OCI-LY7 (cell line): ENCODE results near the gene SPRR2D. TPM values are rescaled to one million over a fixed set of nuclear protein-coding genes. Genes with fewer than 3 reads are reported as not detected.

Experiments used
- BruUV-seq: library from RNA; stranded (reverse); fragments of 400-500 nt; replicated peaks from 2 replicates; lab custom pipeline; 2021; lab: Mats Ljungman, UMichigan
- CTCF ChIA-PET: fragments of 300-600 bp; sonication (Branson Sonifier 250); formaldehyde crosslinking; loops from one replicate; lab custom pipeline; 2022; ENCODE audit warnings: antibody characterized with exemption; ENCODE audit not compliant: unreplicated experiment; lab: Charles Lee
- POLR2A ChIA-PET: fragments of 300-600 bp; sonication (Branson Sonifier 250); formaldehyde crosslinking; loops from one replicate; lab custom pipeline; 2022; ENCODE audit warnings: antibody characterized with exemption; lab: Charles Lee
- DNase-seq: peaks from one replicate; pipeline ENCODE4 v3.0.0-alpha.2; 2015; ENCODE audit warnings: low spot score
- H2AFZ ChIP-seq: fragments of 200-600 bp; sonication (generic), shearing (Covaris generic); 2 replicates; pipeline ENCODE4 v1.6.1; 2014; ENCODE audit warnings: mild to moderate bottlenecking, antibody characterized with exemption, low read length, moderate library complexity
- H3K27ac ChIP-seq: fragments of 200-600 bp; sonication (generic); 2 replicates; pipeline ENCODE4 v1.5.1; 2014; ENCODE audit warnings: mixed run types, low read depth, mild to moderate bottlenecking, moderate library complexity, low read length, inconsistent platforms; ENCODE audit not compliant: poor library complexity, severe bottlenecking
- H3K36me3 ChIP-seq: fragments of 200-600 bp; sonication (generic); 2 replicates; pipeline ENCODE4 v1.6.1; 2014; ENCODE audit warnings: mild to moderate bottlenecking, antibody characterized with exemption, low read length, moderate library complexity, mixed read lengths; ENCODE audit not compliant: insufficient read depth
- H3K4me1 ChIP-seq: fragments of 200-600 bp; sonication (generic); 2 replicates; pipeline ENCODE4 v1.5.1; 2014; ENCODE audit warnings: mild to moderate bottlenecking, low read length; ENCODE audit not compliant: insufficient read depth, poor library complexity, severe bottlenecking
- H3K4me2 ChIP-seq: fragments of 200-600 bp; sonication (generic); 2 replicates; pipeline ENCODE4 v1.6.1; 2014; ENCODE audit warnings: mild to moderate bottlenecking, low read length
- H3K4me3 ChIP-seq: fragments of 200-600 bp; sonication (generic); 2 replicates; pipeline ENCODE4 v1.5.1; 2014; ENCODE audit warnings: mild to moderate bottlenecking, low read depth, low read length; ENCODE audit not compliant: poor library complexity, severe bottlenecking
- H3K79me2 ChIP-seq: fragments of 200-600 bp; sonication (generic); 2 replicates; pipeline ENCODE4 v1.6.1; 2016; ENCODE audit warnings: low read depth, mild to moderate bottlenecking, low read length, moderate library complexity, mixed read lengths; ENCODE audit not compliant: insufficient read depth
- H3K9me2 ChIP-seq: fragments of 200-600 bp; sonication (generic); 2 replicates; pipeline ENCODE4 v1.6.1; 2016; ENCODE audit warnings: mild to moderate bottlenecking, low read length, mixed read lengths; ENCODE audit not compliant: insufficient read depth
- H3K9me3 ChIP-seq: fragments of 200-600 bp; sonication (generic); 2 replicates; pipeline ENCODE4 v1.6.1; 2014; ENCODE audit warnings: mild to moderate bottlenecking, mixed run types, low read length, mixed read lengths
- H4K20me1 ChIP-seq: fragments of 200-600 bp; sonication (generic); 2 replicates; pipeline ENCODE4 v1.6.1; 2014; ENCODE audit warnings: mild to moderate bottlenecking, antibody characterized with exemption, low read length, moderate library complexity, mixed read lengths; ENCODE audit not compliant: insufficient read depth
- CTCF ChIP-seq: fragments of 200-600 bp; sonication (generic); conservative IDR thresholded peaks from 2 replicates; pipeline ENCODE4 v1.5.1; 2014; ENCODE audit warnings: mild to moderate bottlenecking, antibody characterized with exemption, low read length, moderate library complexity, mixed read lengths
- EZH2phosphoT487 ChIP-seq: fragments of 200-600 bp; sonication (generic); IDR thresholded peaks from 2 replicates; pipeline ENCODE4 v1.6.1; 2018; ENCODE audit warnings: low read depth, borderline replicate concordance, mild to moderate bottlenecking, mixed run types, antibody characterized with exemption, low read length, moderate library complexity, mixed read lengths
- intact Hi-C: fragments of 100-400 bp; cut with micrococcal nuclease; formaldehyde crosslinking; loops from one replicate; pipeline ENCODE4 v1.10.0; 2022; ENCODE audit not compliant: unreplicated experiment
- total RNA-seq, 2 experiments: library from RNA; depleted of rRNA in 1 of 2; stranded (reverse); fragments of >200 nt in 1 of 2; shearing (Covaris generic) in 1 of 2; gene quantifications; 2 replicates each; pipeline ENCODE4 v1.2.3, GENCODE V29; 2014 to 2022

SPRR2D gene
- total RNA-seq, 2 experiments from 2014 or later: not detected

GRCh38 chr1:153032073-153032472, 8.8 kb downstream of the SPRR2D start:
- intact Hi-C loops: no loop called here
- Histone ChIP-seq H3K4me3 (no peak overlapping the region), H3K9me2 (no peaks in the 10 kb centered on the region), H2AFZ (no peak overlapping the region), H3K4me1 (no peaks in the 10 kb centered on the region), H3K79me2 (no peaks in the 10 kb centered on the region), H4K20me1 (no peaks in the 10 kb centered on the region), H3K9me3 (no peaks in the 10 kb centered on the region), H3K36me3 (no peaks in the 10 kb centered on the region), H3K4me2 (no peak overlapping the region), H3K27ac (no peak overlapping the region)
- TF ChIP-seq CTCF (no peak), EZH2phosphoT487 (no peak)
- no TSS peak for BruUV-seq
- no peak for DNase-seq
- POLR2A ChIA-PET: no interaction called here
- CTCF ChIA-PET: no interaction called here

- H3K4me2 ChIP-seq: no peak within 1 kb of the TSS
- H3K4me3 ChIP-seq: no peak within 1 kb of the TSS
- H3K9me3 ChIP-seq: no peaks in the 10 kb centered on the region
- no peaks in the 10 kb centered on the region for H3K4me1 ChIP-seq
- CTCF ChIA-PET: no interaction called here
- no TSS peak for BruUV-seq
- intact Hi-C loops: no loop called here
- no peaks in the 10 kb centered on the region for H3K36me3 ChIP-seq
- no peaks in the 10 kb centered on the region for H4K20me1 ChIP-seq
- no peak for DNase-seq
- no peak within 1 kb of the TSS for H3K27ac ChIP-seq
- POLR2A ChIA-PET: no interaction called here
- H3K79me2 ChIP-seq: no peaks in the 10 kb centered on the region
- TF ChIP-seq CTCF: no peak
- no peak for TF ChIP-seq EZH2phosphoT487
- no peak within 1 kb of the TSS for H2AFZ ChIP-seq
- no peaks in the 10 kb centered on the region for H3K9me2 ChIP-seq
Observed at GRCh38 chr1:153030895-153031294, 10.0 kb downstream of the SPRR2D start, which contains the start of gene SPRR1B. Gene SPRR1B (plus strand): TSS chr1:153031203. CDS start chr1:153032346, 1,143 bp downstream.

- no peak overlapping the region for H3K27ac ChIP-seq
Observed at GRCh38 chr1:153028766-153029165, 12.2 kb downstream of the SPRR2D start.

More at GRCh38 chr1:153028766-153029165, 12.2 kb downstream of the SPRR2D start:
- TF ChIP-seq CTCF (no peak), EZH2phosphoT487 (no peak)
- H3K9me3 ChIP-seq: no peaks in the 10 kb centered on the region
- no peak overlapping the region for H3K4me2 ChIP-seq
- intact Hi-C loops: no loop called here
- POLR2A ChIA-PET: no interaction called here
- no peak overlapping the region for H2AFZ ChIP-seq
- H3K4me3 ChIP-seq: no peak overlapping the region
- CTCF ChIA-PET: no interaction called here
- no peaks in the 10 kb centered on the region for H4K20me1 ChIP-seq
- H3K79me2 ChIP-seq: no peaks in the 10 kb centered on the region
- H3K36me3 ChIP-seq: no peaks in the 10 kb centered on the region
- no TSS peak for BruUV-seq
- no peak for DNase-seq
- no peaks in the 10 kb centered on the region for H3K4me1 ChIP-seq
- no peaks in the 10 kb centered on the region for H3K9me2 ChIP-seq
